Endothelial cell of umbilical vein (primary cell): Measurements from ENCODE around the gene RIOK2. TPM values are rescaled to one million over a fixed set of nuclear protein-coding genes. Genes with fewer than 3 reads are reported as not detected.

Experiments
- BruUV-seq: library from RNA; stranded (reverse); fragments of 400-500 nt; replicated peaks from 2 replicates; lab custom pipeline; 2021; lab: Mats Ljungman, UMichigan
- CTCF ChIA-PET: fragments of 300-600, 350-600 bp; sonication (Branson Sonifier 250); formaldehyde crosslinking; loops from one replicate; lab custom pipeline; 2021; ENCODE audit warnings: antibody characterized with exemption, inconsistent platforms; lab: Charles Lee
- POLR2A ChIA-PET: fragments of 300-600, 350-600 bp; sonication (Branson Sonifier 250); formaldehyde crosslinking; loops from one replicate; lab custom pipeline; 2021; ENCODE audit warnings: antibody characterized with exemption, inconsistent platforms; lab: Charles Lee
- DNase-seq: peaks from one replicate; pipeline ENCODE4 v3.0.0-alpha.2; 2011; ENCODE audit warnings: low read depth, low spot score
- FAIRE-seq: peaks from 2 replicates; lab custom pipeline; 2011; peaks lifted over from hg19 to GRCh38; lab: Jason Lieb, UNC
- H2AFZ ChIP-seq: 2 replicates; pipeline ENCODE4 v1.6.0; 2012; ENCODE audit warnings: low read depth, low read length, control low read depth, inconsistent platforms
- H3K27ac ChIP-seq: 2 replicates; pipeline ENCODE4 v1.5.1; 2011; ENCODE audit warnings: low read depth, mild to moderate bottlenecking, control low read depth, low read length, moderate library complexity; ENCODE audit not compliant: insufficient read depth
- H3K27me3 ChIP-seq, 2 experiments: 2 replicates each; pipeline versions ENCODE4 v1.6.0 to v1.6.1; 2011; ENCODE audit warnings: low read length in 2 of 2, mixed read lengths in 1 of 2; ENCODE audit not compliant: control insufficient read depth in 2 of 2, insufficient read depth in 2 of 2
- H3K36me3 ChIP-seq, 2 experiments: 2 replicates in 1 of 2; 3 replicates in 1 of 2; pipeline ENCODE4 v1.5.1; 2011; ENCODE audit warnings: low read length in 2 of 2, mild to moderate bottlenecking in 1 of 2, moderate library complexity in 1 of 2; ENCODE audit not compliant: control insufficient read depth in 2 of 2, insufficient read depth in 2 of 2; ENCODE audit errors: extremely low read depth in 1 of 2
- H3K4me1 ChIP-seq: 3 replicates; pipeline ENCODE4 v1.5.1; 2011; ENCODE audit warnings: mild to moderate bottlenecking, low read length; ENCODE audit not compliant: control insufficient read depth, insufficient read depth; ENCODE audit errors: extremely low read depth
- H3K4me2 ChIP-seq: 2 replicates; pipeline ENCODE4 v1.6.1; 2011; ENCODE audit warnings: low read length, control low read depth, mixed read lengths; ENCODE audit not compliant: insufficient read depth
- H3K4me3 ChIP-seq, 3 experiments: fragments of 200-600 bp in 1 of 3; sonication (generic), shearing (Covaris generic) in 1 of 3; replicated peaks in 1 of 3; 2 replicates each; pipeline ENCODE4 v1.5.1; 2011 to 2016; ENCODE audit warnings: control low read depth in 3 of 3, low read length in 3 of 3, mild to moderate bottlenecking in 2 of 3, inconsistent platforms in 1 of 3, low read depth in 1 of 3, moderate library complexity in 1 of 3; ENCODE audit not compliant: insufficient read depth in 1 of 3
- H3K79me2 ChIP-seq: 2 replicates; pipeline ENCODE4 v1.6.0; 2012; ENCODE audit warnings: low read length, inconsistent platforms; ENCODE audit not compliant: control insufficient read depth, insufficient read depth
- H3K9ac ChIP-seq: replicated peaks from 2 replicates; pipeline ENCODE3; 2011; ENCODE audit warnings: low read length, control low read depth; ENCODE audit not compliant: insufficient read depth; ENCODE audit errors: extremely low read depth
- H3K9me1 ChIP-seq: replicated peaks from 3 replicates; pipeline ENCODE4 v1.6.0; 2011; ENCODE audit warnings: mild to moderate bottlenecking, low read length; ENCODE audit not compliant: control insufficient read depth, insufficient read depth; ENCODE audit errors: extremely low read depth
- H3K9me3 ChIP-seq: replicated peaks from 2 replicates; pipeline ENCODE4 v1.5.1; 2012; ENCODE audit warnings: low read length, inconsistent platforms; ENCODE audit not compliant: control insufficient read depth, insufficient read depth
- H4K20me1 ChIP-seq: replicated peaks from 2 replicates; pipeline ENCODE3; 2011; ENCODE audit warnings: mild to moderate bottlenecking, low read length; ENCODE audit not compliant: control insufficient read depth, insufficient read depth; ENCODE audit errors: extremely low read depth
- EZH2 ChIP-seq: IDR thresholded peaks from 2 replicates; pipeline ENCODE4 v1.6.1; 2012; ENCODE audit warnings: borderline replicate concordance, low read depth, mild to moderate bottlenecking, moderate library complexity, low read length, inconsistent platforms; ENCODE audit not compliant: severe bottlenecking
- GATA2 ChIP-seq: IDR thresholded peaks from 2 replicates; pipeline ENCODE4 v1.7.0; 2011; ENCODE audit warnings: low read depth, mild to moderate bottlenecking, moderate library complexity, mixed read lengths, low read length; ENCODE audit not compliant: insufficient read length, insufficient read depth
- JUN ChIP-seq: IDR thresholded peaks from 2 replicates; pipeline ENCODE4 v1.6.1; 2011; ENCODE audit warnings: borderline replicate concordance, low read depth; ENCODE audit not compliant: insufficient read length, insufficient read depth
- MYC ChIP-seq: IDR thresholded peaks from one replicate; pipeline ENCODE4 v1.6.1; 2011; ENCODE audit warnings: mild to moderate bottlenecking, low read depth, low read length
- POLR2A ChIP-seq: IDR thresholded peaks from 2 replicates; pipeline ENCODE4 v1.6.1; 2012; ENCODE audit warnings: low read depth, mild to moderate bottlenecking, control low read depth, low read length
- POLR2AphosphoS5 ChIP-seq: IDR thresholded peaks from 2 replicates; pipeline ENCODE4 v1.6.1; 2012; ENCODE audit warnings: low read depth, mild to moderate bottlenecking, control low read depth, low read length, moderate library complexity; ENCODE audit not compliant: insufficient read depth
- dilution Hi-C: fragments of 300-500 bp; cut with MboI; formaldehyde crosslinking; loops from one replicate; pipeline ENCODE4 v1.15.0; 2019; ENCODE audit warnings: low sequenced_read_pairs; ENCODE audit not compliant: extremely low pct_ligation_motif_present
- intact Hi-C: fragments of 100-400 bp; cut with micrococcal nuclease; formaldehyde crosslinking; loops from one replicate; pipeline ENCODE4 v1.10.0; 2022
- polyA plus RNA-seq, 4 experiments: library from polyadenylated mRNA; depleted of rRNA in 3 of 4; stranded (reverse) in 3 of 4; unstranded in 1 of 4; fragments of >200 nt; gene quantifications; 2 replicates each; pipeline versions ENCODE4 v1.2.1 to v1.2.3, GENCODE V29; 2011 to 2012; ENCODE audit warnings: missing spikeins in 1 of 4
- total RNA-seq: library from RNA; stranded (reverse); gene quantifications from 2 replicates; pipeline ENCODE4 v1.2.3, GENCODE V29; 2021
- TF ChIP-seq, protein P1 (sequence below): IDR thresholded peaks from 2 replicates; pipeline ENCODE4 v1.6.1; 2011; ENCODE audit not compliant: insufficient read depth, insufficient read length
- TF ChIP-seq, protein P2 (sequence below), 2 donors: IDR thresholded peaks; 1 replicate in 1 of 2; 2 replicates in 1 of 2; pipeline ENCODE4 v1.5.1; 2011; ENCODE audit warnings: low read length in 2 of 2, mild to moderate bottlenecking in 2 of 2, moderate library complexity in 2 of 2, control low read depth in 1 of 2, inconsistent platforms in 1 of 2, low read depth in 1 of 2; ENCODE audit not compliant: insufficient read depth in 1 of 2; ENCODE audit errors: extremely low read depth in 1 of 2

The RIOK2 gene
- total and polyA plus RNA-seq, 2 donors (not counting 3 experiments of a cell fraction or from before 2014, with no cell fraction given): 3.5 to 25.4 TPM

DNA sequence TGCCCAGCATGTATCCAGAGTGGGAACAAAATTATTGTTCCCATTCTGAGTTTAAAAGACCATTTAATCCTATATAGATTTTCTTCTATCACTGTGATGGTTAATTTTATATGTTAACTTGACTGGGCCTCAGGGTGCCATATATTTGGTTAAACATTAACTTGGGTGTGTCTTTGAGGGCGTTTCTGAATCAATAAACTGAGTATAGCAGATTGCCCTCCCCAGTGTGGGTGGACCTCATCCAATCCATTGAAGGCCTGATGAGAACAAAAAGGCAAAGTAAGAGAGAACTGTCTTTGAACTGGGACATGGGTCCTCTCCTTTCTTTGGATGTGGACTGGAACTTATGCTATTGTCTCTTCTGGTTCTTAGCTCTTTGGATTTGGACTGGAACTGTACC, 17.3 kb downstream of the RIOK2 start:
- Histone ChIP-seq H3K79me2 (no peaks in the 10 kb centered on the region), H2AFZ (no peak overlapping the region), H3K4me2 (no peak overlapping the region), H3K9me1 (no peaks in the 10 kb centered on the region), H3K4me1 (no peaks in the 10 kb centered on the region), H3K36me3 (peaks cover 3 to 23% of the 10 kb centered on the region in 2 experiments), H4K20me1 (no peaks in the 10 kb centered on the region), H3K4me3 (no peak overlapping the region), H3K27me3 (no peaks in the 10 kb centered on the region), H3K9ac (no peak overlapping the region), H3K9me3 (no peaks in the 10 kb centered on the region), H3K27ac (no peak overlapping the region)
- CTCF ChIA-PET: interaction anchor here (1.0 to 4.2 kb wide), 5 partner anchors 65 to 413 kb away, joined by 3 to 42 read pairs (median 4); no protein-coding TSS in a partner anchor
- DNase-seq (no peak), FAIRE-seq (no peak)
- POLR2A ChIA-PET: no interaction called here
- dilution Hi-C loops: no loop called here
- no TSS peak for BruUV-seq
- intact Hi-C loops: no loop called here
- TF ChIP-seq, protein P1, sequence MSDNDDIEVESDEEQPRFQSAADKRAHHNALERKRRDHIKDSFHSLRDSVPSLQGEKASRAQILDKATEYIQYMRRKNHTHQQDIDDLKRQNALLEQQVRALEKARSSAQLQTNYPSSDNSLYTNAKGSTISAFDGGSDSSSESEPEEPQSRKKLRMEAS: no peak
- no peak for TF ChIP-seq POLR2AphosphoS5
- TF ChIP-seq GATA2: no peak
- no peak for TF ChIP-seq MYC
- no peak for TF ChIP-seq JUN
- TF ChIP-seq, protein P2, sequence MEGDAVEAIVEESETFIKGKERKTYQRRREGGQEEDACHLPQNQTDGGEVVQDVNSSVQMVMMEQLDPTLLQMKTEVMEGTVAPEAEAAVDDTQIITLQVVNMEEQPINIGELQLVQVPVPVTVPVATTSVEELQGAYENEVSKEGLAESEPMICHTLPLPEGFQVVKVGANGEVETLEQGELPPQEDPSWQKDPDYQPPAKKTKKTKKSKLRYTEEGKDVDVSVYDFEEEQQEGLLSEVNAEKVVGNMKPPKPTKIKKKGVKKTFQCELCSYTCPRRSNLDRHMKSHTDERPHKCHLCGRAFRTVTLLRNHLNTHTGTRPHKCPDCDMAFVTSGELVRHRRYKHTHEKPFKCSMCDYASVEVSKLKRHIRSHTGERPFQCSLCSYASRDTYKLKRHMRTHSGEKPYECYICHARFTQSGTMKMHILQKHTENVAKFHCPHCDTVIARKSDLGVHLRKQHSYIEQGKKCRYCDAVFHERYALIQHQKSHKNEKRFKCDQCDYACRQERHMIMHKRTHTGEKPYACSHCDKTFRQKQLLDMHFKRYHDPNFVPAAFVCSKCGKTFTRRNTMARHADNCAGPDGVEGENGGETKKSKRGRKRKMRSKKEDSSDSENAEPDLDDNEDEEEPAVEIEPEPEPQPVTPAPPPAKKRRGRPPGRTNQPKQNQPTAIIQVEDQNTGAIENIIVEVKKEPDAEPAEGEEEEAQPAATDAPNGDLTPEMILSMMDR (IDR thresholded peaks at IDR 0.05; ENCODE audit: extremely low read depth in 1 of 2, insufficient read depth in 1 of 2, low read depth in 1 of 2, low read length in 2 of 2): no peak
- TF ChIP-seq POLR2A: no peak
- TF ChIP-seq EZH2: no peak
